CD4-positive, alpha-beta T cell treated with Interleukin-12 subunit alpha and Interleukin-12 subunit beta, for 1 hour (primary cell): ENCODE measurements around the gene HLCS.

Source experiments
- DNase-seq: peaks from one replicate; pipeline ENCODE4 v3.0.0-alpha.2; 2020

The HLCS gene

DNA sequence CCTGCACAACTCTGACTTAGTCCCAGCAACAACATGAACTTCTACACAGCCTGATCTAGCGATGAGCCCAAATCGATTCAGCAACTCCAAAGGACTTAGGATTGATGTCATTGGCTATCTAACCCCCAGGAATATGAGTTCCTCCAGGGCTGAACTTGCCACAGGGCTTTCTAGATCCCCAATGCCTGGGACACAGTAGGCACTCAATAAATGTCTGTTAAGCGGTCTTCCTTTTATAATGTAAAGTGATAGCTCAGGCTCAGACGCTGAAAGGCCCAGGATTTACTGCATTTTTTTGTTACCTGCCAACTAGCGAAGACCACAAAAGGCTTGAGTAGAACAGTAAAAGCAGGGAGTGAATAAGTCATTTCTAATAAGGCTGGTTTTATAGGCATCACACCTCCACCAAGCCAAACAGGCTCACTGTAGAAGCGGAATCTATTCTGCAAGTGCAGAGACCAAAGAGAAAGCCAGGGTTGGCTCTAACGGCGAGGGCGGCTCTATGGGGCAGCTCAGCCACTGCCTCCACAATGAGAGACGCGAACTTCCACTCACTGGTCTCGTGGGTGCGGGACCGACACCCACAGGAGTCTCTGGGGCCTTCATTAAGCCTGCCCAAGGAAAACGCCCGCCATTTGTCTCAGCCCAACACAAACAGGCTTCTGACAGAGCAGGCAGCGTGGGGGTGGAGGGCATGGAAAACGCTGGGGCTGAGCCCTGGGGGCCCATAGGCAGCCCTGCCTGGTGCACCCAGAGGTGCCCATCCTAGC lies 52.0 kb downstream of the HLCS start:
- no peak for DNase-seq

DNA sequence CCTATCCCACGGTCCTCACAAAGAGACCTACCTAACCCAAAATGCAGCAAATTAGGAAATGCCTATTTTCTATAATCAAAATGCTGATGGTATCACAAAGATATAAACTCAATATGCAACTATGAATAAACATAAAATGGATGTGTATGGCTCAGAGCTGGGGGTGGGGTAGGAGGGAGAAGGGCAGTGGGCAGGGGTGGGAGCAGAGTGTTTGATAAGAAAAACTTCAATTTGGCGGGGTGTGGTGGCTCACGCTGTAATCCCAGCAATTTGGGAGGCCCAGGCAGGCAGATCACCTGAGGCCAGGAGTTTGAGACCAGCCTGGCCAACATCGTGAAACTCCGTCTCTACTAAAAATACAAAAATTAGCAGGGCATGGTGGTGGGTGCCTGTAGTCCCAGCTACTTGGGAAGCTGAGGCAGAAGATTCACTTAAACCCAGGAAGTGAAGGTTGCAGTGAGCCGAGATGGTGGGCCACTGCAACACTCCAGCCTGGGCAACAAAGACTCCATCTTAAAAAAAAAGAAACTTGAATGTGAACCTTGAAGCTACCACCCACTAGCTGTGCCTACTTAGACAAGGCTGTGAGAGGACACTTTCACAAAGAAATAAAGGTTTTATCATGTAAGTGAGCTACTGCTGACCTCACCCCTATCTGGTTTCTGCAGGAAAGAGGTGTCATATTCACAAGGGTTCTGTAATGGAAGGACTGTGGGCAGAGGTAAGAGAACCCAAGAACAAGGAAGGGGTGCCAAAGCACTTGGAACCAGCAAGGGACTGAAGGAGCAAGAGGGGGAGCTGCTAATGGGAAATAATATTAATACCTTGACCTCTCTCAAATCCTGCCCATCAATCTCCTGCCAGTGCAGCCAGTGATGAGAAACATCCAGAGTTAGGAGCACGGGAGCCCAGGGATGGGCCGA lies 53.0 kb downstream of the HLCS start:
- no peak for DNase-seq

DNA sequence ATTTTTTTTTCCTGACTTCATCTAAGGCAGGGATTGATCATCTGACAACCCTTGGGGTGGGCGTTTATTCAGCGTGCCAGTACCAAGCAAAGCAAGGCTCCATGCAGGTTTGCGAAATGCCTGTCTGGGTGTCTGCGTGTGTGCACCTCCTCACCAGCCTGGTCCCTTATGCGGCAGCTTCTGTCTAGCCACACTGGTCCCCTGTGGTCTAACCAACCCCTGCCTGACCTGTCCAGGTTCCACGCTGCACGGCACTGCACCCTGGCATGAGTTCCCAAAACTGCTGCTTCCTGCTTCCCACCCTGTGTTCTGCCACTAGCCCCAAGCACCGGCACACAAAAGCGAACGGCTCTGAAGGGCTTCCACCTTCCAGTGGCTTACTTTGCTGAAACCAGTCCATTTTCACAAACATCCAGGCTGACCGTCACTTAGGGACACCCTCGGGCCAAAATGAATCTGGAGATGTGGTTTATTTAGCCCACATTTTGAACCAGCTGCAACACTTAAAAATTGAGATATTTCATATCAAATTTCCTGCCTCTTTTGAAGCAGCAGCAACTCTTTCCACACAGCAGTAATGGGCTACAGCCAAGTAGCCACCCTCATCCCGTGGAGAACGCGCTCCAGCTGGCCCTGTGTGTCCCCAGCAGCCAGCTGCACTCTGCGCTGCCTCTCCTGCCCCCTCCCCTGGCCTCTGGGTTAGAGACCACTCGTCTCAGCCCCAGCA lies 55.7 kb downstream of the HLCS start:
- no peak for DNase-seq

DNA sequence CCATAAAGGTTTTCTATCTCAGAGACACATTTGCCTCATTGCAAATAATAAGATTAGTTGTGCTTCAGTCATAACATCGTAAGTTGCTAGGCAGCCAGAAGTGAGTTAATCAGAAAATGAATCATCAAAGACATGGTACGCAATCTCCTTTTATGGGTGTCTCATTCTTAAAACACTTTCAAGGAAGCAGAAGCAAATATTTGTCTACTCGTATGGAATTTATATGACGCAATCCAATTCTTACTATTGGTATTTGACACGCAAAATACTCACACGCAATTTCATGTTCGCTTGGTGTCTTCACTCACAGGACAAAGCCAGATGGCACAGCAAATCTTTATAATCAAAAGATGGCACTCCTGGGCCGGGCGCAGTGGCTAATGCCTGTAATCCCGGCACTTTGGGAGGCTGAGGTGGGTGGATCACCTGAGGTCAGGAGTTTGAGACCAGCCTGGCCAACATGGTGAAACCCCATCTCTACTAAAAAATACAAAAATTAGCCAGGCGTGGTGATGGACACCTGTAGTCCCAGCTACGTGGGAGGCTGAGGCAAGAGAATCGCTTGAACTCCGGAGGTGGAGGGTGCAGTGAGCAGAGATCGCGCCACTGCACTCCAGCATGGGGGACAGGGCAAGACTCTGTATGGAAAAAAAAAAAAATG lies 56.4 kb downstream of the HLCS start:
- no peak for DNase-seq

DNA sequence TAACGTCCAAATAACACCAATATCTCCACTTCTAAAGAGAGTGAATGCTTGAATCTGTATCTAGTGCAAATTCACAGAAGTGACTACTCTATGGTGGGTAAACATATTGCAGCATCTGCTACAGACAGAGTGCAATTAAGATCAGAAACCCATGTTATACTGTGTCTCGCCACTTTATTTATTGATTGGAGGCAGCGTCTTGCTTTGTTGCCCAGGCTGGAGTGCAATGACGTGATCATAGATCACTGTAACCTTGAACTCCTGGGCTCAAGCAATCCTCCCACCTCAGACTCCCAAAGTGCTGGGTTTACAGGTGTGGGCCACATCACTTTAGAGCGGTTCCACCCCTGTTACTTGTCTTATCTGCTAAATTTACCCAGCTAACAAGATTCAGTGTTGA lies 57.0 kb downstream of the HLCS start:
- no peak for DNase-seq

DNA sequence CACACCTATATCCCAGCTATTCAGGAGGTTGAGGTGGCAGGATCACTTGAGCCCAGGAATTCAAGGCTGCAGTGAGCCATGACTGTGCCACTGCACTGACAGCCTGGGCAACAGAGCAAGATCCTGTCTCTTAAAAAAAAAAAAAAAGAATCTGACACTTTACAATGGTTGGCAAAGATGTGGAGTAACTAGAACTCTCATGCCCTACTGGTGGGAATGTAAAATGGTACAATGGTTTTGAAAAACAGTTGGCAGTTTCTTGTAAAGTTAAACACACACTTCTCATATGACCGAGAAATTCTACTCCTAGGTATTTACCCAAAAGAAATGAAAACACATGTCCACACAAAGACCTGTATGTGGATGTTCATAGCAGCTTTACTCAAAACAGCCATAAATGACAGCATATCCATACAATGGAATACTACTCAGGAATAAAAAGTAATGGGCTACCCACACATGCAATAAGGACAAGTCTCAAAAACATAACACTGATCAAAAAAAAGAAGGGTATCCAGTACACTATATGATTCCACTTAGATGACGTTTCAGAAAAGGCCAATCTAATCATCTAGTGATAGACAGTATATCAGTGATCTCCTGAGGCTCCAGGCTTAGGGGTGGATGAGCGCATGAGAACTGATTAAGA lies 58.1 kb downstream of the HLCS start:
- no peak for DNase-seq

DNA sequence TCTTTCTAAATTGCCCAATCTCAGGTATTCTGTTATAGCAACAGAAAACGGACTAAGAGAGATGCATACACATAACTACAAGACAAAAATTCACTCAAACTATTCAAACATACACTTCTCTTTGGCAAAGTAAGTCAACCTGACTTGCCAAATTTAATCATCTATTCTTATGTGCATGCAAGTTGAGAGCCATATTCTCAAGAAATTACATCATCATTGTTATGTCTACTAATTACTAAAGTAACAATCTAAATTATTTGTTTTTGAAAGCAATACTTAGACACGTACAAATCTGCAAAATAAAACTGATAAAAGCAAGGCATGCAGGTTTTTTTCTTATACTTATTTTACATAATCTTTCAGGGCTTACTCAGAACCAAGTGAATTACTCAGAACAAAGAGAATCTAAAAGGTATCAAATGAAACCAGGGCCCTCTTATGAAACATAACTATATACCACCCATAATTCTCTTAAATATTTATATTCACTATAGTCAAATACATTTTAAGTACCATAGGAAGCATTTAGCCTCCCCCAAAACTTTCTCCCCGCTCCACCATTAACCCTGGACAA lies 62.3 kb downstream of the HLCS start:
- no peak for DNase-seq

DNA sequence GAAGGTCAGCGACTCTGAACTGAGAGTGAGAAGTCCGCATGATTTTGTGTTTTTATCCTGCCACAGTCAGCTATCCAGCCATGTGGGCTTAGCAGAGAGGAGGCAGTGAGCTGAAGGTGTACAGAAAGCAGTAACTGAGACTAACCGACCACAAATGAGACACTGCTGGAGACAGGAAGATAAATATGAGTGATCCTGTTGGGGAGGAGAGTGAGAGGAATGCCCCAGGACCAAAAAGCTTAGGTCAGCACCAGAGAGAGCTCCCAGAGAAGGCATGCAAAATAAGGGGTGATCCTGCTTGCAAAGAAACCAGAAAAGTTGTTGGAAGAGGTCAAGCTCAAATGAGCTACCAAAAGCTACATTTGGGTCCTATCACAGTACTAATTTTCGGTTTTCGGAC lies 63.7 kb downstream of the HLCS start:
- no peak for DNase-seq

DNA sequence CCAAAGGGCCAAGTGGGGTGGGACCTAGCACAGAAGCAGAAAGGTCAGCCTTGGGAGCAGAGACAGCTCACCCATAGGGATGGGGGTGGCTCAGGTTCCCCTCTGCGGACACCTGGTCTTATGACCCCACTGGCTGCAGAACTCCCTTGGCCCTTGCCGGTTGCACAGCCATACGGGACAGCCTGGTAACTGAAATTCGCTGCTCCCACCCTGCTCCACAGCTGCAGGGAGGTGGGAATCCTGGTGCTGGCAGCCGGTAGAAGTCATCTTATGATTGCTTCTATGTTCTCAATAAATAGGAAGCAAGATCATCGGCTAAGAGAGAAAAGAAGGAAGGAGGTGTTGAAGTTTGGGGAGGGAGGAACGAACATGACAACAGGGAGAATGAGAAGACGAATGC lies 64.1 kb downstream of the HLCS start:
- no peak for DNase-seq

DNA sequence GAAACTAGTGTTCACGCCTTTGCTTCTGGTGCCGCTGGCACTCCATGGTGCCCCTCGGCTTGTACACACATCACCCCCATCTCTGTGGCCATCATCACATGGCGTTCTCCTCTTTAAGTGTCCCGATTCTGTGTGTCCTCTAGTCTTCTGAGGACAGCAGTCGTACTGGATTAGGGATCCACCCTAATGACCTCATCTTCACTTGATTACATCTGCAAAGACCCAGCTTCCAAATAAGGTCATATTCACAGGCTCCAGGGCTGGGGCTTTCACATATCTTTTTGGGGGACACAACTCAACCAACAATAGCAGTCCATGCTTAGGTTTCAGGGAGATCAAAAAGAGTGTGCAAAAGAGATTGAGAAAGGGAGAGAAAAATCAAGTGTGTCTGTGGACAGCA lies 64.9 kb downstream of the HLCS start:
- no peak for DNase-seq

DNA sequence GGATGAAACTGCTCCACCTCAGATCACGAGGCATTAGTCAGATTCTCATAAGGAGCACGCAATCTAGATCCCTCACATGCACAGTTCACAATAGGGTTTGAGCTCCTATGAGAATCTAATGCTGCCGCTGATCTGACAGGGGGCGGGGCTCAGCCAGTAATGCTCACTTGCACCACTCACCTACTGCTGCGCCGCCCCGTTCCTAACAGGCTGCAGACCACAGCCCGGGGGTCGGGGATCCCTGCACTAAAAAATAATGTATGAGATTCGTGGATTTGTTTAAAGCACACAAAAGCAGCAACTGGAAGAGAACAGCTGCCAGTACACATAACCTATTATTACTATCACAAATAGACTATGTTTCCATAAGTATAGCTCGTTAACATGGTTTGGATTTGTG lies 72.9 kb downstream of the HLCS start:
- no peak for DNase-seq

DNA sequence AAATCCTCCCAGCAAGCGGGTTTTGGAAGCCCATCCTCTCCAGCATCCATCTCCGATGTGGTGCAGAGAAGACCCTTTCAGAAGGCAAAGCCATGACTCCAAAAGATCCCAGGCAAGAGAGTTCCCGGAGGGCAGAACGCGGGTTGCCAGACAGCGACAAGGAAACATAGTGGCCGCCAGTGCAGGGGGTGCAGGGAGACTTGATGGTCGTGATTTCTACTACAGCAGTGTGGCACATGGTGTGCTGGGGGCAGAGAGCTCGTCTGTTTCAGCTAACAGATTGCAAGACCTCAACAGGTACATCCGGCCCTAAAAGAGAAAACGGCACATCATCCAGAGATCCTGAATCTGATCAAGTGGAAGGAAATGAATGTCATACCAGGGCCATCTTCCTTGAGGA lies 74.3 kb downstream of the HLCS start:
- no peak for DNase-seq

DNA sequence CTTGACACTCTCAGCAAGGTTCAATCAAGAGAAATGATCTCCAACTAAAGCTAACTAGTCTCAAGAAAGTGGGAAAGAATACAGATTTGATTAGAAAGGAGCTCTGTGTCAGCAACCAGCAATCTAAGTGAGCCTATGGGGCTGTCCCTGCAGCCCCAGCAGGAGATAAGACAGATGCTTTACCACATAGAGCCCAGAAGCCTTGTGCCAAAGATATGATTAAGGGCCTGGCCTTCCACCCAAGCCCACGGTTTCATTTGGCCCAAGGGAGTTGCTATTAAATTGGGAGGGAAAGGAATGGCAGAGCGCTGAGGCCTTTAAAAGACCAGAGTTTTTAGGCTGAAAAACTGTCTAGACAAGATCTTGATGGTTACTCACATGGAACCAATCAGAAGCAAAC lies 74.8 kb downstream of the HLCS start:
- DNase-seq, result no peak

DNA sequence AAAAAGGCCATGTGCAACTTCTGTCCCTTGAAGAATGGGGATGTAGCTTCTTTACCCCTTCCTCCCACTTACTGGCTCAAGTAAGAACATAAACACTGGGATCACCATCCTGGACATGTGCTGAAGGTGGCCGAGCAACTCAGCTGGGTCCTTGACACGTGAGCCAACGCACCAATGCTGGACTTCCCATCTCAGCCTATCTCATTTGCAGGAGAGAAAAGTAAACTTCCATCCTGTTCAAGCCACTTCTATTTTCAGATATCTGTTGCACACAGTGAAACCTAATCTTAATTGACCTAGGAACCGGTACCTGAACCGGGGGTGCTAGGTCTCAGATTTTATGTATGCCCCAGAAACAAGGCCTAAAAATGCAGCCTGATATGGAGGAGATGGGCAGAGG lies 75.3 kb downstream of the HLCS start:
- no peak for DNase-seq

DNA sequence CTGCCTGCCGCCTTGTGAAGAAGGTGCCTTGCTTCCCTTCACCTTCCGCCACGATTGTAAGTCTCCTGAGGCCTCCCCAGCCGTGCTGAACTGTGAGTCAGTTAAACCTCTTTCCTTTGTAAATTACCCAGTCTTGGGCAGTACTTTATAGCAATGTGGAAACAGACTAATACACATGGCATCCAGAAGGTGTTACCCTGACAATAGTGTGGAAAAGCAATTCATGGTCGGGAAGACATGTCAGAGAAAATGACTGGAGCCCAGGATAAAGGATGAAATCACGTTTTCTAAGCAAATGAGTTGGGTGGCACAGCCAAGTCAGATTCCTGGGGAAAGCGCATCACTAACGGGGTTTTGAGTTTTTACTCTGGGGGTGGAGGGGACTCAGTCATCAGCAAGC lies 76.4 kb downstream of the HLCS start:
- no peak for DNase-seq

DNA sequence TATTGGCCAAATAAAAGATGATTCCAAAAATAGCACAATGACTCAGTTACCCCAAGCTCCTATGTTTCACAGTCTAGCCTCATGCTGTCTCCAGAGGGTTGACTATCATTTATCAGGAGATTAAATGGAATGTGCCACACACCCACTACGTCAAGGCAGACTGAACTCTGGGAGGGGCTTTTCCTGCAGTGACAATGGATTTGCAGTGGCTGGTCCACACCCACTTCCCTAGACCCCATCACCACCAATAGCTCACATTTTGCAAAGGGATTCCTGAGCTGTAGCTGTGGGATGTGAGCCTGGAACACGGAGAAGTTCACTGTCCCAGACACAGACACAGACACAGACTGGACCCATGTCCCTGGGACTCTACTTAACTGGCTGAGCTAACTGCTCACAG lies 77.1 kb downstream of the HLCS start:
- no peak for DNase-seq

DNA sequence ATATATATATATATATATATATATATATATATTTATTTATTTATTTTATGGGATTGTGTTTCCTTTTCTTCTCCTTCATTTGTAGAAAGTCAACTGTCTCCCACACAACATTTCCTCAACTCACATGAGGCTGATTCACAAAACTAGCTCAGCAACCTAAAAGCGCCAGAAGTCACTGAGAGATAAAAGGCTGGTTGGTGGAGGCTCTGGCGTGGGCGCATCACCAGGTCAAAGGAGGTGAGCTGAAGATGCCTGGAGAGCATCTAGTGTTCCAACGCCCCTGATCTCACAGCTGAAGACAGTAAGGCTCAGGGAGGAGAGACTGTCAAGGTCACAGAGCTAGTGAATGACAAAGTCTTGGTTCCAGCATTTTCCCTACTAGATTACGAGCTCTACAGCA lies 78.0 kb downstream of the HLCS start:
- no peak for DNase-seq

DNA sequence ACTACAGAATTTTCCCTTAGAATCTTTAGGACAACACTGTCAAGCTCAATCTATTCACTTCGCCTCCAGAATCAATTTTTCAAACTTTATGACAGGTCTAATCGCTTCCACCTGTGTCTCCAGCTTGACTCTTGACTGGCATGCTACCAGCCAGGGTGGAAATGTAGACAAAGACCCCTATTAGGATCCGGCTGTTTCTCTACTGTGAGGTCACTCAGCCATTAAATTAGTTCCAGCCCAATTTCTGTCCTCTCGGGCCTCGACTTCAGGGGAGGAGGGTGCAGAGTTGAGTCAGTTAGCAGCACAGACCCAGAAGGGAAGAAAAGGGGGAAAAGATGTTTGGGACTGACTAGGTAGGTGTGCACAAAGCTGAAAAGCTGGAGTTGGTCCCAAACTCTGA lies 78.5 kb downstream of the HLCS start:
- DNase-seq, result no peak

DNA sequence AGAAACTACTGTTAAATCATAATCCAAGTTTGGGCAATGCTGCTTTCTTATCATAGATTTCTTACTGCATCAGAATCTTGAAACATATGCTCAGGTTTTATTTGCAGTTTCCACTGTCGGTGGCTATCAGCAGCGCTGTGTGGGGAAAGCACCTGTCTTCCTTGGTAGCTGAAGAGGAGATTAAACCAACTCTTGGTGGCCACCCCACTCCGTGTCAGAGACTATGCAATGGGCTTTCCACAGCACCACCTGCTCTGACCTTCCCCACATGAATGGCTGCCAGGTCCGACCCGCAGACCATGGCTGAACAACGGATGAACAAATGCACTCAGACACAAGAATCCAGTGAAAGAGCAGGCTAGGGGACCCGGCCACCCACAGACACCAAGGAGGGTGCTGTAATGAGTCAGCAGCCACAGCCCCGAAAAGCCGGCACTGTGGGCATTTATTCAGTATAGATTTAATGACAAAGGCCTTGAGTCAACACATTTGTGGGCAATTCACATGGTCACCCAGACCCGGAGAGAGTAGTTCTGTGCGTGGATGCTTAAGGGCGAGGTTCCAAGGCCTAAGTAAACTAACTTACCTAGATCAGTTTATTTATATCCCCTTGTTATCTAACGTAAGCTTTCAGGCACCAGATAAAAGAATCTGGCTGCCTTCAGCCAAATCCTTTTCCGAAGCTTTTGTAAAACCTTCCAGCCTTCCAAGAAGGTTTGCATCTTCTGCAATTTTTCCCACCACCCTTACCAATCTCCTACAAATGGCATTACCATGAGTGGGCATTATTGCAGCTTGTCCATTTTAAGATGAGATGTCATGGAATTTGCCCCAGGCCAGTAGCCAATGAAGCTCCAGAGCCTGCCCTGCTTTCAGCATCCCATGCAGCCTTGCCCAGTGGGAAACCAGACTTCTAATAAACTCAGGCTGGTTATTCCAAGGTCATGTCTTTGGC lies 82.7 kb downstream of the HLCS start:
- DNase-seq, result no peak

DNA sequence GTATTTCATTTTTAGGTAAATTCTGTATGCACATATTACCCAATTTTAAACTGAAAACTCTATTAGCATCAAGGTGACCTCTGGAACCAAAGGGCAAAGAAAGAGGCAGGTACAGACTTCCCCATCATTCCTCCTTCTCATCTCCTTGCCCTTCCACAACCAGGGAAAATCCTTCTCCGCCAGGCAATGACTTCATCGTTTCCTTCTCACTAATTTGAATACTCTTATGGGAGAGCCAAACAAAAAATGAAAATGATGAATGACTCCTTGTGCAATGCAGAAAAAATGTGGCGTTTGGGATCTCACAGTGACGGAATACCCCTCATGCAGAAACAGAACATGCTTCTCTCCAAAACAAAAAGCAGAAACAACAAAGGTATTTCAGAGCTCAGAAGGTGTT lies 83.7 kb downstream of the HLCS start:
- no peak for DNase-seq

DNA sequence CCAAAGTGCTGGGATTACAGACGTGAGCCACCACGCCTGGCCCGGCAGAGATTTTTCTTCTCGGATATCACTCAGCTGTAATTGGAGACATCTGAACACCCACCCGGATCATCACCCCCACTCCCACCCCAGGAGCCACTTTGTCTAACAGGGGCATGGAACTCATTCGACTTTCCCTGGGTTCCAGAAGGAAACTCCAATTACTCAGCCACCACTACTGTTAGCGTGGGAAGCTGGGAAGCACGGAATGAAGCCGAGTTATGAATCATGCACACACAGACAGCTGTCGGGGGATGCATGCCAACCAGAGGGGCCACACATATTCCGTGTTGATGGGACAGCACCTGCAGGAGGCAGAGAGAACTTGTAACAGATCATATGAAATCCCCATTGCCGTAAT lies 85.2 kb downstream of the HLCS start:
- DNase-seq, result no peak
